ENCODE data around the gene ADAMTSL1. TPM values are rescaled to one million over a fixed set of nuclear protein-coding genes. Genes with fewer than 3 reads are reported as not detected.

ADAMTSL1 gene
- total RNA-seq, 6 donors from 2014 or later = 0.44 to 6.4 (median 2.3) TPM; not detected in 1

DNA sequence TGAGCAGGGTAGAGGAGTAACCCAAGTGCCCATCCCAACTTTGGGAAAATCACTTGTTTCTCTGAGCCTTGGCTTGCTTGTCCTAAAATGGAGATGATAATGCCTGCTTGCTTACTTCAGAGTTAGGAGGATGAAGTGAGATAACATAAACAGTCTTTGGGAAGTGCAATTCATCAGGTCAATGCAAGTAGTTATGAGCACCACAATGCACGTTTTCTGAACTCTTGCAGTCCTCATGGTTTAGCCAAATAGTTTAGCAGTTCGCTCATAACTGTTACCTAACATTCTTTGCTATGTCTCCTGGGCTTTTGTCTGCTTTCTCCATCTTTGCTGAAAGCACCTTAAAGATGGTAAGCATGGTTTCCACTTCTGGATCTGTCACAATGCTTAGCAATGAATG lies 270.0 kb downstream of the ADAMTSL1 start:
- H3K27me3 ChIP-seq = no peaks in the 10 kb centered on the region

DNA sequence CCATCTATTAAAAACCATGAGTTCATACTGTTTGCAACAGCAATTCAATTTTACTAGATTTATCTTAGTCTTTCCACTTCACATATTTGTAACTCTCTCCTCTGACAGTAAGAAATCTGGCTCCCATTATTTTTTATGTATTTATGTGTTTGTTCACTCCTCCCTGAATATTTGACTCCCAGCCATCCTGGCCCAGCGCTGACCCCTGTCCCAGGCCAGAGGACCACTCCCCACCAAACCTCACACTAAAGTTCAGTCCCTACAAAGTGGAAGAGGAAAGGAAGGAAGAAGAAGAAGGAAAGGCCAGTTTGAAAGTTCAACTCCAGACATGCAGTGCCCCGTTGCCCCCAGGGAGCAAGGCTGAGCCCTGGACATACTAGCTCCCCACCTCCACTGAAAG lies 271.8 kb downstream of the ADAMTSL1 start:
- H3K9me3 ChIP-seq = no peaks in the 10 kb centered on the region
- no peak for ATAC-seq (ENCODE audit: low FRiP score in 2 of 2)

More for the DNA sequence above, 270.0 kb downstream of the ADAMTSL1 start:
- ATAC-seq (ENCODE audit: low FRiP score in 2 of 2) (no peak), DNase-seq (no peak)
- no peak overlapping the region for H3K4me3 ChIP-seq
- TF ChIP-seq POLR2A (IDR thresholded peaks at IDR 0.05) (no peak), CTCF (IDR thresholded peaks at IDR 0.05) (no peak), POLR2AphosphoS5 (IDR thresholded peaks at IDR 0.05) (no peak), EP300 (IDR thresholded peaks at IDR 0.05) (no peak)
- no peaks in the 10 kb centered on the region for H3K36me3 ChIP-seq
- H3K4me1 ChIP-seq = peaks cover 6 to 11% (median 9%) of the 10 kb centered on the region in 4 donors
- H3K27ac ChIP-seq = no peak overlapping the region
- 70 to 72% methylated on average over 2 of the region's 2 CpGs for WGBS, 2 donors
- no peaks in the 10 kb centered on the region for H3K9me3 ChIP-seq

GRCh38 chr9:18746631-18747030 lies 272.7 kb downstream of the ADAMTSL1 start:
- no peaks in the 10 kb centered on the region for H3K27me3 ChIP-seq
- no peak overlapping the region for H3K4me3 ChIP-seq
- no peak overlapping the region for H3K27ac ChIP-seq
- no peaks in the 10 kb centered on the region for H3K9me3 ChIP-seq
- ATAC-seq (ENCODE audit: low FRiP score in 2 of 2) (no peak), DNase-seq (no peak)
- TF ChIP-seq POLR2AphosphoS5 (IDR thresholded peaks at IDR 0.05) = no peak
- H3K36me3 ChIP-seq = no peaks in the 10 kb centered on the region
- peaks cover 6 to 11% (median 9%) of the 10 kb centered on the region in 4 donors for H3K4me1 ChIP-seq
- WGBS, 2 donors = 36 to 38% methylated on average over 1 of the region's 1 CpG

More for the DNA sequence above, 271.8 kb downstream of the ADAMTSL1 start:
- TF ChIP-seq POLR2AphosphoS5 (IDR thresholded peaks at IDR 0.05) (no peak), POLR2A (IDR thresholded peaks at IDR 0.05) (no peak), CTCF (IDR thresholded peaks at IDR 0.05) (no peak), EP300 (IDR thresholded peaks at IDR 0.05) (no peak)
- Histone ChIP-seq H3K36me3 (no peaks in the 10 kb centered on the region), H3K27ac (no peak overlapping the region), H3K4me3 (no peak overlapping the region), H3K27me3 (no peaks in the 10 kb centered on the region), H3K4me1 (peaks cover 6 to 11% (median 9%) of the 10 kb centered on the region in 4 donors)
- 98 to 100% methylated on average over 2 of the region's 2 CpGs for WGBS, 2 donors
- DNase-seq = no peak

DNA sequence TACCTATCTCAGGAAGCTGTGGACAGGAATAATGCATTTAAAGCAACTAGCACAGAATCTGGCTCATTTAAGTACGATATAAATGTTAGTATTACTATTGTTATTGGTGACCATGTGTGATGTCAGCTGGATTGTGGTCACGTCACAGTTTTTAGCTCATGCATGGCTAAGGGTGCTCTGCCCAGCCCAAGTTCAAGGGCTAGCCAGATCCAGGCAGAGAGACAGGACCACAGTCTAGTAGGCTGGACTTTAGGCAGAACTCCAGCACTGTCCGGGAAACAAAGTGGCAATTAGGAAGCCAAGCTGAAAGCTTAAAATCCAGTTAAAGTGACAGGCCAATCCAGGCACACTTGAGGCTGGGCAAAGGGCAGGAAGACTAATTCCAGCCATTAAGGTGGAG lies 273.6 kb downstream of the ADAMTSL1 start:
- Histone ChIP-seq H3K9me3 (no peaks in the 10 kb centered on the region), H3K27me3 (no peaks in the 10 kb centered on the region), H3K4me1 (peaks cover 6 to 11% (median 9%) of the 10 kb centered on the region in 4 donors), H3K27ac (no peak overlapping the region), H3K4me3 (no peak overlapping the region), H3K36me3 (no peaks in the 10 kb centered on the region)
- TF ChIP-seq POLR2AphosphoS5 (IDR thresholded peaks at IDR 0.05) (no peak), CTCF (IDR thresholded peaks at IDR 0.05) (no peak), POLR2A (IDR thresholded peaks at IDR 0.05) (no peak), EP300 (IDR thresholded peaks at IDR 0.05) (no peak)
- ATAC-seq (ENCODE audit: low FRiP score in 2 of 2) (no peak), DNase-seq (no peak)
- 45 to 62% methylated on average over 3 of the region's 3 CpGs for WGBS, 2 donors

GRCh38 chr9:18748251-18748701 lies 274.3 kb downstream of the ADAMTSL1 start:
- Histone ChIP-seq H3K4me1 (peaks cover 6 to 11% (median 9%) of the 10 kb centered on the region in 4 donors), H3K9me3 (no peaks in the 10 kb centered on the region), H3K36me3 (no peaks in the 10 kb centered on the region), H3K4me3 (no peak overlapping the region), H3K27me3 (no peaks in the 10 kb centered on the region), H3K27ac (no peak overlapping the region)
- WGBS, 2 donors = 43 to 56% methylated on average over 1 of the region's 1 CpG
- TF ChIP-seq CTCF (IDR thresholded peaks at IDR 0.05) = no peak
- TF ChIP-seq POLR2A (IDR thresholded peaks at IDR 0.05) = no peak
- no peak for TF ChIP-seq POLR2AphosphoS5 (IDR thresholded peaks at IDR 0.05)
- TF ChIP-seq EP300 (IDR thresholded peaks at IDR 0.05) = no peak
- ATAC-seq (ENCODE audit: low FRiP score in 2 of 2) (no peak), DNase-seq (no peak)
